ENCODE measurements around the gene ATP1B4. TPM values are rescaled to one million over a fixed set of nuclear protein-coding genes. Genes with fewer than 3 reads are reported as not detected.

The ATP1B4 gene
- total and polyA plus RNA-seq, 10 of the 15 experiments (the other 5 are each of a cell fraction or from before 2014, with no cell fraction given): not detected

DNA sequence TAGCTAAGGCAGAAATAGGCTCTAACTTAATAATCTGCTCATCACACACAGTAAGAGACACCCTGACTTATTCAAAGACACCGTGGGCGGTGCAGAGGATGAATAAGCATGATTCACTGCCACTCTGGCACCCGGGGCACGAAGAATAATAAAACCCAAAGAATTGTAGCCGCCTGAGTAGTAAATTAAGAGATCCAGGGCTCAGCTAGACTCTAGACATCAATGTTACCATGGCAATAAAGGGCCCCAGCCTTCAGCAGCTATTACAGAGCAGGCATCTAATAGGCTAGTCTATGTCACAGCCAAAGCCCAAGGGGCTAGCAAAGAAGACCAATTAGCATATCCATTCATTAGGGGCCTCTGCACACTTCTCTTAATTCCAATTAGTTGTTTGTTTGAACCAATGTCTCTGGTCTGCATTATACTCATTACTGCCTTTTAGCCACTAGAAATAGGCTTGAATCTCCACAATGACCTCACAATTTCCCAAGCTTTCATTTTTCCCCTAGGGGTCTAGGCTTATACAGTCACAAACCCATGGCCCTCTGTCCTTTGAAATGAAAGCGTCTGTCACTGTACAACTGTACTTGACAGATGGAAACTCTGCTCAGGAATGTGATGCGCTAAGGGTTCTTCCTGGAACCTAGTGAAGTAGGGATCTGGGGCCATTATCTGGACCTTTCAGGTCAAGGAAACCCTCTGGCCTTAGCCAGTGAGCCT lies 3.0 kb upstream of the ATP1B4 start:
- RAD21 ChIA-PET (ENCODE audit: unreplicated experiment): no interaction called here
- H3K4me2 ChIP-seq (ENCODE audit: control insufficient read depth, insufficient read depth): no peak overlapping the region
- no peak overlapping the region for H3K9ac ChIP-seq (ENCODE audit: control insufficient read depth, insufficient read depth, low read length)
- FAIRE-seq (no peak), DNase-seq (ENCODE audit: low read depth, low spot score) (no peak), ATAC-seq (no peak)
- H3K79me2 ChIP-seq (ENCODE audit: control insufficient read depth, insufficient read depth, low read length): no peaks in the 10 kb centered on the region
- SMC1A ChIA-PET (ENCODE audit: uncharacterized antibody, unreplicated experiment): no interaction called here
- no peak overlapping the region for H3K4me3 ChIP-seq
- intact Hi-C loops (cut with micrococcal nuclease; ENCODE audit: unreplicated experiment): no loop called here
- POLR2A ChIA-PET: no interaction called here
- BruUV-seq (replicated peaks): no TSS peak
- no peaks in the 10 kb centered on the region for H3K36me3 ChIP-seq (ENCODE audit: control insufficient read depth in 2 of 2, insufficient read depth in 2 of 2, low read length in 1 of 2)
- WGBS (ENCODE audit: insufficient coverage, insufficient replicate concordance, low lambda C conversion rate, missing lambda C conversion rate): 9% methylated on average over 7 of the region's 7 CpGs
- no peak overlapping the region for H3K27ac ChIP-seq (ENCODE audit: control insufficient read depth, insufficient read depth)
- H4K20me1 ChIP-seq (ENCODE audit: control insufficient read depth, insufficient read depth): no peaks in the 10 kb centered on the region
- in situ Hi-C loops (cut with MboI): no loop called here
- TF ChIP-seq ZSCAN29 (IDR thresholded peaks at IDR 0.05) (no peak), NFYA (IDR thresholded peaks at IDR 0.05; ENCODE audit: borderline replicate concordance, low read depth, low read length) (no peak), NFIC (IDR thresholded peaks at IDR 0.05; ENCODE audit: low read depth, low read length) (no peak), TARDBP (IDR thresholded peaks at IDR 0.05; ENCODE audit: borderline replicate concordance) (no peak), YY1 (IDR thresholded peaks at IDR 0.05; ENCODE audit: low read depth, low read length) (no peak), ATF7 (IDR thresholded peaks at IDR 0.05; ENCODE audit: low read depth) (no peak), YBX1 (IDR thresholded peaks at IDR 0.05) (no peak), JUND (IDR thresholded peaks at IDR 0.05; ENCODE audit: low read depth, low read length) (no peak)
- TF ChIP-seq, protein P1, sequence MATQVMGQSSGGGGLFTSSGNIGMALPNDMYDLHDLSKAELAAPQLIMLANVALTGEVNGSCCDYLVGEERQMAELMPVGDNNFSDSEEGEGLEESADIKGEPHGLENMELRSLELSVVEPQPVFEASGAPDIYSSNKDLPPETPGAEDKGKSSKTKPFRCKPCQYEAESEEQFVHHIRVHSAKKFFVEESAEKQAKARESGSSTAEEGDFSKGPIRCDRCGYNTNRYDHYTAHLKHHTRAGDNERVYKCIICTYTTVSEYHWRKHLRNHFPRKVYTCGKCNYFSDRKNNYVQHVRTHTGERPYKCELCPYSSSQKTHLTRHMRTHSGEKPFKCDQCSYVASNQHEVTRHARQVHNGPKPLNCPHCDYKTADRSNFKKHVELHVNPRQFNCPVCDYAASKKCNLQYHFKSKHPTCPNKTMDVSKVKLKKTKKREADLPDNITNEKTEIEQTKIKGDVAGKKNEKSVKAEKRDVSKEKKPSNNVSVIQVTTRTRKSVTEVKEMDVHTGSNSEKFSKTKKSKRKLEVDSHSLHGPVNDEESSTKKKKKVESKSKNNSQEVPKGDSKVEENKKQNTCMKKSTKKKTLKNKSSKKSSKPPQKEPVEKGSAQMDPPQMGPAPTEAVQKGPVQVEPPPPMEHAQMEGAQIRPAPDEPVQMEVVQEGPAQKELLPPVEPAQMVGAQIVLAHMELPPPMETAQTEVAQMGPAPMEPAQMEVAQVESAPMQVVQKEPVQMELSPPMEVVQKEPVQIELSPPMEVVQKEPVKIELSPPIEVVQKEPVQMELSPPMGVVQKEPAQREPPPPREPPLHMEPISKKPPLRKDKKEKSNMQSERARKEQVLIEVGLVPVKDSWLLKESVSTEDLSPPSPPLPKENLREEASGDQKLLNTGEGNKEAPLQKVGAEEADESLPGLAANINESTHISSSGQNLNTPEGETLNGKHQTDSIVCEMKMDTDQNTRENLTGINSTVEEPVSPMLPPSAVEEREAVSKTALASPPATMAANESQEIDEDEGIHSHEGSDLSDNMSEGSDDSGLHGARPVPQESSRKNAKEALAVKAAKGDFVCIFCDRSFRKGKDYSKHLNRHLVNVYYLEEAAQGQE (IDR thresholded peaks at IDR 0.05; ENCODE audit: low read depth, low read length): no peak
- TF ChIP-seq, protein P2, sequence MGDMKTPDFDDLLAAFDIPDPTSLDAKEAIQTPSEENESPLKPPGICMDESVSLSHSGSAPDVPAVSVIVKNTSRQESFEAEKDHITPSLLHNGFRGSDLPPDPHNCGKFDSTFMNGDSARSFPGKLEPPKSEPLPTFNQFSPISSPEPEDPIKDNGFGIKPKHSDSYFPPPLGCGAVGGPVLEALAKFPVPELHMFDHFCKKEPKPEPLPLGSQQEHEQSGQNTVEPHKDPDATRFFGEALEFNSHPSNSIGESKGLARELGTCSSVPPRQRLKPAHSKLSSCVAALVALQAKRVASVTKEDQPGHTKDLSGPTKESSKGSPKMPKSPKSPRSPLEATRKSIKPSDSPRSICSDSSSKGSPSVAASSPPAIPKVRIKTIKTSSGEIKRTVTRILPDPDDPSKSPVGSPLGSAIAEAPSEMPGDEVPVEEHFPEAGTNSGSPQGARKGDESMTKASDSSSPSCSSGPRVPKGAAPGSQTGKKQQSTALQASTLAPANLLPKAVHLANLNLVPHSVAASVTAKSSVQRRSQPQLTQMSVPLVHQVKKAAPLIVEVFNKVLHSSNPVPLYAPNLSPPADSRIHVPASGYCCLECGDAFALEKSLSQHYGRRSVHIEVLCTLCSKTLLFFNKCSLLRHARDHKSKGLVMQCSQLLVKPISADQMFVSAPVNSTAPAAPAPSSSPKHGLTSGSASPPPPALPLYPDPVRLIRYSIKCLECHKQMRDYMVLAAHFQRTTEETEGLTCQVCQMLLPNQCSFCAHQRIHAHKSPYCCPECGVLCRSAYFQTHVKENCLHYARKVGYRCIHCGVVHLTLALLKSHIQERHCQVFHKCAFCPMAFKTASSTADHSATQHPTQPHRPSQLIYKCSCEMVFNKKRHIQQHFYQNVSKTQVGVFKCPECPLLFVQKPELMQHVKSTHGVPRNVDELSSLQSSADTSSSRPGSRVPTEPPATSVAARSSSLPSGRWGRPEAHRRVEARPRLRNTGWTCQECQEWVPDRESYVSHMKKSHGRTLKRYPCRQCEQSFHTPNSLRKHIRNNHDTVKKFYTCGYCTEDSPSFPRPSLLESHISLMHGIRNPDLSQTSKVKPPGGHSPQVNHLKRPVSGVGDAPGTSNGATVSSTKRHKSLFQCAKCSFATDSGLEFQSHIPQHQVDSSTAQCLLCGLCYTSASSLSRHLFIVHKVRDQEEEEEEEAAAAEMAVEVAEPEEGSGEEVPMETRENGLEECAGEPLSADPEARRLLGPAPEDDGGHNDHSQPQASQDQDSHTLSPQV (IDR thresholded peaks at IDR 0.05): no peak
- TF ChIP-seq, protein P3, sequence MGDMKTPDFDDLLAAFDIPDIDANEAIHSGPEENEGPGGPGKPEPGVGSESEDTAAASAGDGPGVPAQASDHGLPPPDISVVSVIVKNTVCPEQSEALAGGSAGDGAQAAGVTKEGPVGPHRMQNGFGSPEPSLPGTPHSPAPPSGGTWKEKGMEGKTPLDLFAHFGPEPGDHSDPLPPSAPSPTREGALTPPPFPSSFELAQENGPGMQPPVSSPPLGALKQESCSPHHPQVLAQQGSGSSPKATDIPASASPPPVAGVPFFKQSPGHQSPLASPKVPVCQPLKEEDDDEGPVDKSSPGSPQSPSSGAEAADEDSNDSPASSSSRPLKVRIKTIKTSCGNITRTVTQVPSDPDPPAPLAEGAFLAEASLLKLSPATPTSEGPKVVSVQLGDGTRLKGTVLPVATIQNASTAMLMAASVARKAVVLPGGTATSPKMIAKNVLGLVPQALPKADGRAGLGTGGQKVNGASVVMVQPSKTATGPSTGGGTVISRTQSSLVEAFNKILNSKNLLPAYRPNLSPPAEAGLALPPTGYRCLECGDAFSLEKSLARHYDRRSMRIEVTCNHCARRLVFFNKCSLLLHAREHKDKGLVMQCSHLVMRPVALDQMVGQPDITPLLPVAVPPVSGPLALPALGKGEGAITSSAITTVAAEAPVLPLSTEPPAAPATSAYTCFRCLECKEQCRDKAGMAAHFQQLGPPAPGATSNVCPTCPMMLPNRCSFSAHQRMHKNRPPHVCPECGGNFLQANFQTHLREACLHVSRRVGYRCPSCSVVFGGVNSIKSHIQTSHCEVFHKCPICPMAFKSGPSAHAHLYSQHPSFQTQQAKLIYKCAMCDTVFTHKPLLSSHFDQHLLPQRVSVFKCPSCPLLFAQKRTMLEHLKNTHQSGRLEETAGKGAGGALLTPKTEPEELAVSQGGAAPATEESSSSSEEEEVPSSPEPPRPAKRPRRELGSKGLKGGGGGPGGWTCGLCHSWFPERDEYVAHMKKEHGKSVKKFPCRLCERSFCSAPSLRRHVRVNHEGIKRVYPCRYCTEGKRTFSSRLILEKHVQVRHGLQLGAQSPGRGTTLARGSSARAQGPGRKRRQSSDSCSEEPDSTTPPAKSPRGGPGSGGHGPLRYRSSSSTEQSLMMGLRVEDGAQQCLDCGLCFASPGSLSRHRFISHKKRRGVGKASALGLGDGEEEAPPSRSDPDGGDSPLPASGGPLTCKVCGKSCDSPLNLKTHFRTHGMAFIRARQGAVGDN (IDR thresholded peaks at IDR 0.05): no peak
- TF ChIP-seq, protein P4, sequence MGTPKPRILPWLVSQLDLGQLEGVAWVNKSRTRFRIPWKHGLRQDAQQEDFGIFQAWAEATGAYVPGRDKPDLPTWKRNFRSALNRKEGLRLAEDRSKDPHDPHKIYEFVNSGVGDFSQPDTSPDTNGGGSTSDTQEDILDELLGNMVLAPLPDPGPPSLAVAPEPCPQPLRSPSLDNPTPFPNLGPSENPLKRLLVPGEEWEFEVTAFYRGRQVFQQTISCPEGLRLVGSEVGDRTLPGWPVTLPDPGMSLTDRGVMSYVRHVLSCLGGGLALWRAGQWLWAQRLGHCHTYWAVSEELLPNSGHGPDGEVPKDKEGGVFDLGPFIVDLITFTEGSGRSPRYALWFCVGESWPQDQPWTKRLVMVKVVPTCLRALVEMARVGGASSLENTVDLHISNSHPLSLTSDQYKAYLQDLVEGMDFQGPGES (IDR thresholded peaks at IDR 0.05): no peak
- no peaks in the 10 kb centered on the region for H3K27me3 ChIP-seq (replicated peaks in 1 of 2; ENCODE audit: control insufficient read depth in 2 of 2, insufficient read depth in 2 of 2, low read length in 1 of 2)
- CTCF ChIA-PET: no interaction called here
- H2AFZ ChIP-seq (ENCODE audit: control insufficient read depth, low read depth, low read length): no peak overlapping the region
- no peaks in the 10 kb centered on the region for H3K9me3 ChIP-seq (replicated peaks; ENCODE audit: control insufficient read depth, insufficient read depth, low read length)
- no peaks in the 10 kb centered on the region for H3K4me1 ChIP-seq (ENCODE audit: control insufficient read depth, insufficient read depth, low read length)
